ENCODE results near the gene PTPRM. TPM values are rescaled to one million over a fixed set of nuclear protein-coding genes. Genes with fewer than 3 reads are reported as not detected.

The PTPRM gene
- total and polyA plus RNA-seq, 2 donors (not counting 3 experiments of a cell fraction or from before 2014, with no cell fraction given), result 37.4 to 43.7 TPM

DNA sequence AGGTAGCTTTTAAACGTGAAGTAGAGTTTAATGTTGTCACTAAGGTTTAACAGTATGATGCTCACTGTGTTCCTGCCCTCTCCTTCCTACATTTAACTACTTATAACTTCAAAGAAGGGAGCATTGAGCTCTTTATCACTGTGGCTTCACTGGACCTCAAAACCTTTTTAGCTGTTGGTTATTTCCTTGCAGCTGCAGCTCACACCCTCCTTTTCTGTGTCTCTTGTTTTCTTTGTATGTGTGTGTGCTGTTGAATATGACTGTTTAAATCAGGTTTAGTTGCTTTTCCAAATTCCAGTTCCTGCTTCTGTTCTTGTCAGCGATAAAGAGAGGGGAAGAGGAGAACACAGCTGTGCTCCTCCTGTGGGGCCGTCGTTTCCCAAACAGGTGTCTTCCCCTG is 208.0 kb downstream of the PTPRM start:
- Histone ChIP-seq H3K9me3 (replicated peaks; ENCODE audit: control insufficient read depth, insufficient read depth, low read length) (no peaks in the 10 kb centered on the region), H3K79me2 (ENCODE audit: control insufficient read depth, insufficient read depth, low read length) (no peaks in the 10 kb centered on the region), H3K27ac (ENCODE audit: insufficient read depth, low read depth, low read length) (no peak overlapping the region), H3K9me1 (replicated peaks; ENCODE audit: control insufficient read depth, extremely low read depth, insufficient read depth, low read length) (no peaks in the 10 kb centered on the region), H4K20me1 (replicated peaks; ENCODE audit: control insufficient read depth, extremely low read depth, insufficient read depth, low read length) (no peaks in the 10 kb centered on the region), H3K9ac (replicated peaks; ENCODE audit: extremely low read depth, insufficient read depth, low read length) (no peak overlapping the region), H3K27me3 (ENCODE audit: control insufficient read depth in 2 of 2, insufficient read depth in 2 of 2, low read length in 2 of 2) (no peaks in the 10 kb centered on the region), H3K4me3 (replicated peaks in 1 of 3; ENCODE audit: insufficient read depth in 1 of 3, low read depth in 1 of 3, low read length in 3 of 3) (no peak overlapping the region), H2AFZ (ENCODE audit: low read depth, low read length) (no peak overlapping the region), H3K4me1 (ENCODE audit: control insufficient read depth, extremely low read depth, insufficient read depth, low read length) (no peaks in the 10 kb centered on the region), H3K4me2 (ENCODE audit: insufficient read depth, low read length) (no peak overlapping the region), H3K36me3 (ENCODE audit: control insufficient read depth in 2 of 2, extremely low read depth in 1 of 2, insufficient read depth in 2 of 2, low read length in 2 of 2) (no peaks in the 10 kb centered on the region)
- CTCF ChIA-PET, result interaction anchor here (1.1 kb wide), 1 partner anchor 15 kb away, joined by 3 read pairs; no protein-coding TSS in a partner anchor
- intact Hi-C loops (cut with micrococcal nuclease), result no loop called here
- BruUV-seq (replicated peaks), result no TSS peak
- POLR2A ChIA-PET, result no interaction called here
- TF ChIP-seq, protein P1, sequence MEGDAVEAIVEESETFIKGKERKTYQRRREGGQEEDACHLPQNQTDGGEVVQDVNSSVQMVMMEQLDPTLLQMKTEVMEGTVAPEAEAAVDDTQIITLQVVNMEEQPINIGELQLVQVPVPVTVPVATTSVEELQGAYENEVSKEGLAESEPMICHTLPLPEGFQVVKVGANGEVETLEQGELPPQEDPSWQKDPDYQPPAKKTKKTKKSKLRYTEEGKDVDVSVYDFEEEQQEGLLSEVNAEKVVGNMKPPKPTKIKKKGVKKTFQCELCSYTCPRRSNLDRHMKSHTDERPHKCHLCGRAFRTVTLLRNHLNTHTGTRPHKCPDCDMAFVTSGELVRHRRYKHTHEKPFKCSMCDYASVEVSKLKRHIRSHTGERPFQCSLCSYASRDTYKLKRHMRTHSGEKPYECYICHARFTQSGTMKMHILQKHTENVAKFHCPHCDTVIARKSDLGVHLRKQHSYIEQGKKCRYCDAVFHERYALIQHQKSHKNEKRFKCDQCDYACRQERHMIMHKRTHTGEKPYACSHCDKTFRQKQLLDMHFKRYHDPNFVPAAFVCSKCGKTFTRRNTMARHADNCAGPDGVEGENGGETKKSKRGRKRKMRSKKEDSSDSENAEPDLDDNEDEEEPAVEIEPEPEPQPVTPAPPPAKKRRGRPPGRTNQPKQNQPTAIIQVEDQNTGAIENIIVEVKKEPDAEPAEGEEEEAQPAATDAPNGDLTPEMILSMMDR (IDR thresholded peaks at IDR 0.05; ENCODE audit: extremely low read depth in 1 of 2, insufficient read depth in 1 of 2, low read depth in 1 of 2, low read length in 2 of 2), result no peak
- no peak for TF ChIP-seq POLR2A (IDR thresholded peaks at IDR 0.05; ENCODE audit: low read depth, low read length)
- no peak for TF ChIP-seq MYC (IDR thresholded peaks at IDR 0.05; ENCODE audit: low read depth, low read length)
- dilution Hi-C loops (cut with MboI; ENCODE audit: extremely low pct_ligation_motif_present, low sequenced_read_pairs), result no loop called here
- DNase-seq (ENCODE audit: low read depth, low spot score) (no peak), FAIRE-seq (no peak)

DNA sequence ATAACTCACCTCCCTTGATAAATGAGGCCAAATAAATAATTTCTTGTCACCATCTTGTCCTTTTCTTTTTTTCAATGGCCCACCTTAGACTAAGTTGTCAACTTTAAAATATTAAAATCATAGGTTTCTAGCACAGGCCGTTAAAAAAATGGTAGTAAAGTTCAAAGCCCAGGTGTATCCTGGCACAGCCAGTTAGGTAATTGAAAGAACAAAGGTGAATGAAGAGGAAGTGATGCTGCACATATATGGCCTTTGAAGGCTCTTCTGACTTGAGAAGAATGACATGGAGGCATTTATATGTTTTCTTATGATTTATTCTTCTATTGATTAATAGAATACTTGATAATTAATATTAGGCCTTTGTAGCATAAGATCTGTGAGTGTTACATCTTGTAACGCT is 208.7 kb downstream of the PTPRM start:
- no peaks in the 10 kb centered on the region for H3K9me1 ChIP-seq (replicated peaks; ENCODE audit: control insufficient read depth, extremely low read depth, insufficient read depth, low read length)
- no peak overlapping the region for H3K4me2 ChIP-seq (ENCODE audit: insufficient read depth, low read length)
- H3K9ac ChIP-seq (replicated peaks; ENCODE audit: extremely low read depth, insufficient read depth, low read length), result no peak overlapping the region
- H3K4me3 ChIP-seq (replicated peaks in 1 of 3; ENCODE audit: insufficient read depth in 1 of 3, low read depth in 1 of 3, low read length in 3 of 3), result no peak overlapping the region
- no peak overlapping the region for H3K27ac ChIP-seq (ENCODE audit: insufficient read depth, low read depth, low read length)
- no TSS peak for BruUV-seq (replicated peaks)
- CTCF ChIA-PET, result interaction anchor here (1.1 kb wide), 1 partner anchor 14 kb away, joined by 3 read pairs; no protein-coding TSS in a partner anchor
- no peaks in the 10 kb centered on the region for H3K36me3 ChIP-seq (ENCODE audit: control insufficient read depth in 2 of 2, extremely low read depth in 1 of 2, insufficient read depth in 2 of 2, low read length in 2 of 2)
- DNase-seq (ENCODE audit: low read depth, low spot score), result no peak
- H3K27me3 ChIP-seq (ENCODE audit: control insufficient read depth in 2 of 2, insufficient read depth in 2 of 2, low read length in 2 of 2), result no peaks in the 10 kb centered on the region
- no peak overlapping the region for H2AFZ ChIP-seq (ENCODE audit: low read depth, low read length)
- intact Hi-C loops (cut with micrococcal nuclease) (no loop called here), dilution Hi-C loops (cut with MboI; ENCODE audit: extremely low pct_ligation_motif_present, low sequenced_read_pairs) (no loop called here)
- no peaks in the 10 kb centered on the region for H4K20me1 ChIP-seq (replicated peaks; ENCODE audit: control insufficient read depth, extremely low read depth, insufficient read depth, low read length)
- no peaks in the 10 kb centered on the region for H3K9me3 ChIP-seq (replicated peaks; ENCODE audit: control insufficient read depth, insufficient read depth, low read length)
- TF ChIP-seq POLR2A (IDR thresholded peaks at IDR 0.05; ENCODE audit: low read depth, low read length) (no peak), EZH2 (IDR thresholded peaks at IDR 0.05; ENCODE audit: borderline replicate concordance, low read depth, low read length, severe bottlenecking) (no peak), MYC (IDR thresholded peaks at IDR 0.05; ENCODE audit: low read depth, low read length) (no peak), GATA2 (IDR thresholded peaks at IDR 0.05; ENCODE audit: insufficient read depth, insufficient read length, low read depth, low read length) (no peak)
- no peaks in the 10 kb centered on the region for H3K4me1 ChIP-seq (ENCODE audit: control insufficient read depth, extremely low read depth, insufficient read depth, low read length)
- POLR2A ChIA-PET, result no interaction called here
- H3K79me2 ChIP-seq (ENCODE audit: control insufficient read depth, insufficient read depth, low read length), result no peaks in the 10 kb centered on the region
- FAIRE-seq, result no peak

All from endothelial cell of umbilical vein (primary cell).